ENCODE data around the gene WDR47. TPM values are rescaled to one million over a fixed set of nuclear protein-coding genes. Genes with fewer than 3 reads are reported as not detected.
A peak's percentile ranks its signal among the peaks of the same experiment; 100 is the strongest.
"Not testable (repeated sequence)": the region's sequence is repeated elsewhere in the genome, so short reads cannot be mapped to it uniquely, and the experiment has no call there.

The WDR47 gene
- total RNA-seq, 1 donor from 2014 or later = 11.3 TPM

GRCh38 chr1:108951242-108951641 lies 90.7 kb downstream of the WDR47 start:
- Mint-ChIP-seq H3K4me1 (peaks cover 11% of the 10 kb centered on the region), H3K9me3 (no peaks in the 10 kb centered on the region), H3K4me3 (no peak overlapping the region), H3K36me3 (peaks cover 28% of the 10 kb centered on the region), H3K27me3 (ENCODE audit: low read depth) (no peaks in the 10 kb centered on the region), H3K27ac (no peak overlapping the region)
- DNase-seq (ENCODE audit: low spot score in 2 of 2, unreplicated experiment in 2 of 2) = no peak
- TF ChIP-seq CTCF (IDR thresholded peaks at IDR 0.05; ENCODE audit: unreplicated experiment) = no peak

GRCh38 chr1:108949044-108949443 lies 92.9 kb downstream of the WDR47 start:
- TF ChIP-seq CTCF (IDR thresholded peaks at IDR 0.05; ENCODE audit: unreplicated experiment) = no peak
- H3K27me3 Mint-ChIP-seq (ENCODE audit: low read depth) = no peaks in the 10 kb centered on the region
- H3K9me3 Mint-ChIP-seq = no peaks in the 10 kb centered on the region
- no peak for DNase-seq (ENCODE audit: low spot score in 2 of 2, unreplicated experiment in 2 of 2)
- H3K27ac Mint-ChIP-seq = peak overlapping the region; percentile 0
- H3K4me3 Mint-ChIP-seq = no peak overlapping the region
- H3K36me3 Mint-ChIP-seq = peaks cover 17% of the 10 kb centered on the region
- peaks cover 11% of the 10 kb centered on the region for H3K4me1 Mint-ChIP-seq

- DNase-seq (ENCODE audit: low spot score in 2 of 2, unreplicated experiment in 2 of 2) = no peak
- Mint-ChIP-seq H3K4me3 (no peak overlapping the region), H3K27me3 (ENCODE audit: low read depth) (no peaks in the 10 kb centered on the region), H3K4me1 (peaks cover 11% of the 10 kb centered on the region), H3K27ac (peak overlapping the region; percentile 23), H3K36me3 (peaks cover 21% of the 10 kb centered on the region), H3K9me3 (no peaks in the 10 kb centered on the region)
- no peak for TF ChIP-seq CTCF (IDR thresholded peaks at IDR 0.05; ENCODE audit: unreplicated experiment)
These were observed 93.9 kb downstream of the WDR47 start for GRCh38 chr1:108947871-108948525.

- H3K9me3 Mint-ChIP-seq = no peaks in the 10 kb centered on the region
- no peaks in the 10 kb centered on the region for H3K4me1 Mint-ChIP-seq
- no peak for DNase-seq (ENCODE audit: low spot score in 2 of 2, unreplicated experiment in 2 of 2)
- no peaks in the 10 kb centered on the region for H3K27me3 Mint-ChIP-seq (ENCODE audit: low read depth)
- no peak for TF ChIP-seq CTCF (IDR thresholded peaks at IDR 0.05; ENCODE audit: unreplicated experiment)
- peaks cover 31% of the 10 kb centered on the region for H3K36me3 Mint-ChIP-seq
- no peak overlapping the region for H3K4me3 Mint-ChIP-seq
- no peak overlapping the region for H3K27ac Mint-ChIP-seq
These were observed 105.7 kb downstream of the WDR47 start for GRCh38 chr1:108936170-108936569.

GRCh38 chr1:108933944-108934343 lies 108.0 kb downstream of the WDR47 start:
- Mint-ChIP-seq H3K9me3 (no peaks in the 10 kb centered on the region), H3K4me1 (no peaks in the 10 kb centered on the region), H3K27me3 (ENCODE audit: low read depth) (no peaks in the 10 kb centered on the region), H3K4me3 (no peak overlapping the region), H3K36me3 (peaks cover 37% of the 10 kb centered on the region), H3K27ac (no peak overlapping the region)
- no peak for TF ChIP-seq CTCF (IDR thresholded peaks at IDR 0.05; ENCODE audit: unreplicated experiment)
- DNase-seq (ENCODE audit: low spot score in 2 of 2, unreplicated experiment in 2 of 2) = no peak

GRCh38 chr1:108927565-108927964 lies 114.3 kb downstream of the WDR47 start:
- not testable (repeated sequence) for DNase-seq (ENCODE audit: low spot score in 2 of 2, unreplicated experiment in 2 of 2); H3K27me3 Mint-ChIP-seq (ENCODE audit: low read depth); H3K9me3 Mint-ChIP-seq; H3K4me1 Mint-ChIP-seq; H3K27ac Mint-ChIP-seq; H3K4me3 Mint-ChIP-seq
- peaks cover 23% of the 10 kb centered on the region for H3K36me3 Mint-ChIP-seq
